GM12875 (cell line): ENCODE results near the gene DLG5.

Experiments used
- H3K4me3 ChIP-seq: one replicate; pipeline ENCODE4 v1.5.1; 2011; ENCODE audit warnings: low read depth, low read length, control low read depth
- CTCF ChIP-seq: IDR thresholded peaks from 2 replicates; pipeline ENCODE4 v1.5.1; 2011; ENCODE audit warnings: low read depth, mild to moderate bottlenecking, control low read depth, inconsistent platforms, low read length, moderate library complexity, borderline replicate concordance; ENCODE audit not compliant: insufficient read depth

Gene DLG5

DNA sequence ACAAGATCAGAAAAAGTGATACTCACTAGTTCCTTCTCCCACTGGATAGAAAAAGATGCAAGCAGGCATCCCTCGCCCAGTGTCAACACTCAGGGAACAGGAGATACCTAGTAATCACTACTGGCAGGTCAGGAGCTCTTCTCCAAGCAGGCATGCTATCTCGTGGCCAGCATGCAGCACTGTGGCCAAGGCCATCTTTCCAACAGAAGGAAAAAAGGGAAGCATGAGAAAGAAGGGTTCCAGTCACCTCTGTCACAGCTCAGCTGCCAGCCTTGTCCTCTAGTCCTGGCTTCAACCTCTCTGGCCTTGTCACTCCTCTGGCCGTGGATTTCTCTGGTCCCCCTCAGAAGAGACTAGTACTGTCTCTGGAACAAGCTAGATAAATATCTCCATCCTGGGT lies 45.3 kb downstream of the DLG5 start:
- TF ChIP-seq CTCF = no peak
- H3K4me3 ChIP-seq = no peak overlapping the region

- no peak for TF ChIP-seq CTCF
- no peak overlapping the region for H3K4me3 ChIP-seq
Measured at GRCh38 chr10:77879710-77880109, 46.8 kb downstream of the DLG5 start.

- TF ChIP-seq CTCF = no peak
- H3K4me3 ChIP-seq = no peak overlapping the region
Measured at GRCh38 chr10:77879065-77879464, 47.5 kb downstream of the DLG5 start.

DNA sequence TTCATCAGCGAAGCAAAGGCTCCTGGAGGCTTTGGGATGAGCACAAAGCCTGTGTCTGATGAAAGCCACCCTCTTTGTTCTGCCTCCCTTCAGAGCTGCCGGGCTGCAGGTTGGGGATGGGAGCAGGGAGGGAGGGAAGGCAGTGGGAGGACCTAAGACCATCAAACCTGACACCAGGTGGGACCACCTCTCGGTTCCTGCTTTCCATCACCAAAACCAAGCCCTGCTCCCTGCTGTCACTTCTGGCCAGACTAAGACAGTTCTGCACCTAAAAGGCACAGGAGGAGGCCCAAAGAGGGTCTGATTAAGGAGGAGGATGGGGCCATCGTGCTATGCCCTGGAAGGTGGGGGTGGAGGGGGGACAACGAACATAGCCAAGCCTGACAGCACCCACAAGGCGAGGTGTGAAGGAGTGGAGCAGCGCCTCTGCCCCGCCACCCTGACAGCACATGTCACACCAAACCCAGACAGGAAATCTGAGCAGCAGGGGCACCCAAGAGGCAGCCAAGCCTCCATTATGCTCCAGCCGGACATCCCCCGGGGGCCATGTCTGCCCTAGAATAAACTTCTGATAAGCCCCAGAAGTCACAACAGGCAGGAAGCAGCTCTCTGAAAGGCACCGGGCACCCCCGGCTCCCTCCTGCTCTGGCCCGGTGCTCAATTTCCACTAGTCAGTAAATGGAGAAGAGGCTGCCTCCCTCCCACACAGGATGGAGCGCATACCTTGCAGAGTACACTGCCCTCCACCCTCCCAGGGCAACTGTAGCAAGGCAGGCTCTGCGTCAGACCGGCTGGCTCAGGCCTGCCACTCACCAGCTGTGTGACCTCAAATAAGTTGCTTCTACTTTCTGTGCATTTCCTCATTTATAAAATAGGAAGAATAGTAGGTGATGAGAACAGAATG lies 48.9 kb downstream of the DLG5 start:
- H3K4me3 ChIP-seq = no peak overlapping the region
- TF ChIP-seq CTCF = no peak

DNA sequence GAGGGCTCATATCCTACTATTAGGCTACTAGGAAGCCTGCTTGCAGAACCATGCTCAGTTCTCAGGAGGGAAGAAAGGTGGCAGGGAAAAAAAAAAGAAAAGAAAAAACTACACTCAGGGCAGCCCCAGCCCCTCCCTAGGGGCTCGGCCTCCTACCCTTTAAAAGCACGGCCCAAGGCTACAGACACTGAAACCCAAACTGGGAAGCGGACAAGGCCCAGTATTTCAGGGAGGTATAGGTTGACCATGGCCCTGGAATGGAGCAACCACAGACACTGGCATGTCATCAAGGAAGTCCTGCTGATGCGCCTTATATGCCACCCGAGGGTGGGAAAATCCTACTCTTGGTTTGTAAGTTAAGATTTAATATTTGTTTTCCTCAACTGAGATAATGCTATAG lies 50.8 kb downstream of the DLG5 start:
- no peak for TF ChIP-seq CTCF
- no peak overlapping the region for H3K4me3 ChIP-seq

- H3K4me3 ChIP-seq = no peak overlapping the region
- TF ChIP-seq CTCF = no peak
Measured at GRCh38 chr10:77874872-77875271, 51.7 kb downstream of the DLG5 start.
